A549 (cell line): Measurements from ENCODE around the gene AXL. TPM values are rescaled to one million over a fixed set of nuclear protein-coding genes. Genes with fewer than 3 reads are reported as not detected.

ENCODE experiments used
- ATAC-seq, 2 experiments: fragments of 200-7000 bp in 1 of 2; fragments of >200 bp in 1 of 2; cut with Nextera tagmentation in 1 of 2; cut with Tn5 transposase in 1 of 2; 3 replicates each; pipeline versions ENCODE4 v1.8.0 to v1.9.1; 2018 to 2020; ENCODE audit warnings: mild to moderate bottlenecking in 1 of 2, moderate library complexity in 1 of 2
- CTCF ChIA-PET: fragments of 300-600 bp; sonication (Branson Sonifier 250); formaldehyde crosslinking; extraction: SDS; loops from one replicate; lab custom pipeline; 2021; ENCODE audit warnings: antibody characterized with exemption, inconsistent platforms; lab: Yijun Ruan, JAX
- POLR2A ChIA-PET: fragments of 350-600 bp; formaldehyde crosslinking; extraction: SDS; loops from one replicate; lab custom pipeline; 2021; ENCODE audit warnings: antibody characterized with exemption, inconsistent platforms; lab: Yijun Ruan, JAX
- DNase-seq, 2 experiments: peaks; one replicate each; pipeline versions ENCODE4 v3.0.0 to v3.0.0-alpha.2; 2011 to 2016; ENCODE audit warnings: low read depth in 1 of 2, low spot score in 1 of 2
- FAIRE-seq: peaks from 2 replicates; lab custom pipeline; 2011; peaks lifted over from hg19 to GRCh38; lab: Jason Lieb, UNC
- H3K27ac ChIP-seq, 2 experiments: fragments of >200 bp; sonication (Bioruptor Twin); formaldehyde crosslinking; 3 replicates each; pipeline ENCODE4 v1.5.1; 2016 to 2017
- H3K4me1 ChIP-seq: fragments of >200 bp; sonication (Bioruptor Twin); formaldehyde crosslinking; 3 replicates; pipeline ENCODE4 v1.6.1; 2016
- H3K4me2 ChIP-seq: fragments of >200 bp; sonication (Bioruptor Twin); formaldehyde crosslinking; 3 replicates; pipeline ENCODE4 v1.6.1; 2016
- H3K4me3 ChIP-seq: fragments of >200 bp; sonication (Bioruptor Twin); formaldehyde crosslinking; 3 replicates; pipeline ENCODE4 v1.5.1; 2016
- H3K9me3 ChIP-seq: fragments of >200 bp; sonication (Bioruptor Twin); formaldehyde crosslinking; 3 replicates; pipeline ENCODE4 v1.6.1; 2016
- CBX2 ChIP-seq: fragments of 200-600 bp; sonication (generic); IDR thresholded peaks from 2 replicates; pipeline ENCODE4 v1.6.1; 2016; ENCODE audit warnings: low read depth, mild to moderate bottlenecking, borderline replicate concordance
- CEBPB ChIP-seq, 2 experiments: fragments of >200 bp in 1 of 2; sonication (Bioruptor Twin) in 1 of 2; formaldehyde crosslinking in 1 of 2; IDR thresholded peaks; 2 replicates each; pipeline ENCODE4 v1.6.1; 2012 to 2016
- CHD2 ChIP-seq: fragments of 150-350 bp; IDR thresholded peaks from 2 replicates; pipeline ENCODE4 v1.6.1; 2014; ENCODE audit warnings: low read length; ENCODE audit not compliant: partially characterized antibody
- FOSL2 ChIP-seq, 2 experiments: fragments of 450-650 bp in 1 of 2; fragments of >200 bp in 1 of 2; sonication (Bioruptor Twin) in 1 of 2; formaldehyde crosslinking; IDR thresholded peaks; 2 replicates each; pipeline versions ENCODE4 v1.5.0 to v1.6.1; 2016 to 2020; ENCODE audit warnings: mild to moderate bottlenecking in 1 of 2, moderate library complexity in 1 of 2
- FOXS1 ChIP-seq: fragments of 250-450 bp; sonication (Bioruptor Pico); IDR thresholded peaks from 2 replicates; pipeline ENCODE4 v1.5.0; 2020; ENCODE audit warnings: mild to moderate bottlenecking, moderate library complexity
- HES2 ChIP-seq: fragments of >200 bp; sonication (Bioruptor Twin); formaldehyde crosslinking; IDR thresholded peaks from 2 replicates; pipeline ENCODE4 v1.6.1; 2016
- HOXA7 ChIP-seq: fragments of 250-450 bp; sonication (Bioruptor Pico); IDR thresholded peaks from 2 replicates; pipeline ENCODE4 v1.5.0; 2020; ENCODE audit warnings: mild to moderate bottlenecking, moderate library complexity
- JUN ChIP-seq, 2 experiments: fragments of >200 bp; sonication (Bioruptor Twin); formaldehyde crosslinking; IDR thresholded peaks; 2 replicates in 1 of 2; 3 replicates in 1 of 2; pipeline ENCODE4 v1.6.1; 2016 to 2017
- JUNB ChIP-seq: fragments of >200 bp; sonication (Bioruptor Twin); formaldehyde crosslinking; IDR thresholded peaks from 2 replicates; pipeline ENCODE4 v1.6.1; 2016
- KDM5A ChIP-seq: fragments of 200-600 bp; sonication (generic); IDR thresholded peaks from 2 replicates; pipeline ENCODE4 v1.6.1; 2016; ENCODE audit warnings: antibody characterized with exemption, mild to moderate bottlenecking
- MAFK ChIP-seq: fragments of 450-650 bp; IDR thresholded peaks from 2 replicates; pipeline ENCODE4 v1.6.1; 2014; ENCODE audit not compliant: partially characterized antibody
- MAX ChIP-seq: IDR thresholded peaks from 2 replicates; pipeline ENCODE4 v1.6.1; 2012
- MAZ ChIP-seq: fragments of 150-350 bp; IDR thresholded peaks from 2 replicates; pipeline ENCODE4 v1.6.1; 2014; ENCODE audit warnings: antibody characterized with exemption, low read depth, low read length, borderline replicate concordance
- NFE2L2 ChIP-seq: fragments of 150-350 bp; conservative IDR thresholded peaks from 2 replicates; pipeline ENCODE4 v1.6.1; 2014; ENCODE audit warnings: low read length
- NPAS2 ChIP-seq: fragments of 250-450 bp; sonication (Bioruptor Pico); IDR thresholded peaks from 2 replicates; pipeline ENCODE4 v1.8.0; 2022; ENCODE audit warnings: mild to moderate bottlenecking, moderate library complexity, borderline replicate concordance
- PBX3 ChIP-seq: IDR thresholded peaks from 2 replicates; pipeline ENCODE4 v1.6.1; 2012
- TFCP2L1 ChIP-seq: fragments of 250-450 bp; sonication (Bioruptor Pico); IDR thresholded peaks from 2 replicates; pipeline ENCODE4 v1.5.0; 2021; ENCODE audit warnings: mild to moderate bottlenecking
- USF2 ChIP-seq: fragments of 450-650 bp; IDR thresholded peaks from 2 replicates; pipeline ENCODE4 v1.6.1; 2014; ENCODE audit warnings: antibody characterized with exemption
- ZC3H11A ChIP-seq: fragments of 450-650 bp; IDR thresholded peaks from 2 replicates; pipeline ENCODE4 v1.6.1; 2014; ENCODE audit warnings: antibody characterized with exemption, mild to moderate bottlenecking
- WGBS: methylation state at CpG from one replicate; pipeline ENCODE4 v1.1.6; 2017; ENCODE audit errors: missing lambda C conversion rate; 5-methylcytosine and 5-hydroxymethylcytosine counted together
- polyA plus RNA-seq, 4 experiments: library from polyadenylated mRNA; depleted of rRNA in 3 of 4; stranded (reverse); fragments of >200 nt; fragmentation: RNase III in 1 of 4; extraction: RNeasy Plus Mini Kit Qiagen cat#74134 plus additional on column Dnase treatment in 1 of 4; gene quantifications; 2 replicates in 3 of 4; 3 replicates in 1 of 4; pipeline ENCODE4 v1.2.3, GENCODE V29; 2011 to 2017

Gene AXL
- polyA plus RNA-seq, 2 of the 4 experiments (the other 2 are of a cell fraction): 45.4 to 60.1 TPM

- H3K4me3 ChIP-seq: no peak overlapping the region
- CTCF ChIA-PET: interaction anchor here (1.4 to 29.1 kb wide), 5 partner anchors 6 to 90 kb away, joined by 4 to 598 read pairs (median 280); partner anchors contain the start of gene CCDC97
- ATAC-seq (no peak), FAIRE-seq (no peak), DNase-seq (no peak)
- no peaks in the 10 kb centered on the region for H3K9me3 ChIP-seq
- no peak overlapping the region for H3K4me2 ChIP-seq
- 91% methylated on average over 2 of the region's 2 CpGs for WGBS
- no peaks in the 10 kb centered on the region for H3K4me1 ChIP-seq
- no peak for TF ChIP-seq CBX2
- TF ChIP-seq CHD2: no peak
- 0 out of 5 replicates have a peak, but pooled peaks of 1 of the 2 experiments have one; percentile 6 for TF ChIP-seq JUN (IDR thresholded peaks at IDR 0.05)
- TF ChIP-seq JUNB: no peak
- POLR2A ChIA-PET: no interaction called here
- no peak overlapping the region for H3K27ac ChIP-seq
These were observed 77.4 kb downstream of the AXL start for GRCh38 chr19:41296433-41296871.

GRCh38 chr19:41297628-41298347 lies 78.8 kb downstream of the AXL start:
- Histone ChIP-seq H3K9me3 (no peaks in the 10 kb centered on the region), H3K4me2 (no peak overlapping the region), H3K4me1 (no peaks in the 10 kb centered on the region), H3K27ac (no peak overlapping the region), H3K4me3 (no peak overlapping the region)
- FAIRE-seq (peak; percentile 68), ATAC-seq (no peak; a peak in 2 of 6 replicates), DNase-seq (no peak)
- ChIA-PET POLR2A (interaction anchor here (0.5 to 1.1 kb wide), 4 partner anchors 12 to 72 kb away, joined by 3 read pairs; partner anchors contain the start of gene HNRNPUL1), CTCF (interaction anchor here (0.8 to 29.1 kb wide), 12 partner anchors 5 to 91 kb away, joined by 3 to 598 read pairs (median 12); partner anchors contain the start of genes CCDC97 and HNRNPUL1)
- TF ChIP-seq USF2 (0 out of 2 replicates have a peak, but pooled peaks have one; percentile 2), MAZ (no peak), MAX (no peak), FOXS1 (CRISPR knock-in tag) (no peak)
- 88% methylated on average over 7 of the region's 7 CpGs for WGBS

GRCh38 chr19:41298348-41298964 lies 79.4 kb downstream of the AXL start:
- WGBS: 86% methylated on average over 4 of the region's 4 CpGs
- no peak for FAIRE-seq
- H3K4me1 ChIP-seq: no peaks in the 10 kb centered on the region
- peak; percentile 28 to 54; a peak in 4 of 6 replicates for ATAC-seq
- no peak for DNase-seq
- no peak overlapping the region for H3K27ac ChIP-seq
- TF ChIP-seq NFE2L2 (no peak), NPAS2 (CRISPR knock-in tag) (no peak), ZC3H11A (no peak), CHD2 (no peak), KDM5A (no peak), CEBPB (IDR thresholded peaks at IDR 0.05) (no peak), HOXA7 (no peak), MAFK (peak; percentile 11)
- ChIA-PET CTCF (interaction anchor here (0.6 to 29.1 kb wide), 12 partner anchors 4 to 364 kb away, joined by 3 to 598 read pairs (median 12); partner anchors contain the start of genes CCDC97 and HNRNPUL1), POLR2A (interaction anchor here (0.5 to 1.1 kb wide), 3 partner anchors 13 to 36 kb away, joined by 3 read pairs; partner anchors contain the start of gene HNRNPUL1)
- no peak overlapping the region for H3K4me2 ChIP-seq
- H3K4me3 ChIP-seq: no peak overlapping the region
- no peaks in the 10 kb centered on the region for H3K9me3 ChIP-seq

GRCh38 chr19:41299046-41299754 lies 80.2 kb downstream of the AXL start:
- CTCF ChIA-PET: interaction anchor here (0.6 to 29.1 kb wide), 11 partner anchors 3 to 365 kb away, joined by 3 to 598 read pairs (median 14); partner anchors contain the start of genes CCDC97 and HNRNPUL1
- no peak for ATAC-seq
- Histone ChIP-seq H3K4me3 (no peak overlapping the region), H3K27ac (no peak overlapping the region), H3K9me3 (no peaks in the 10 kb centered on the region)
- FAIRE-seq: peak; percentile 83
- 93% methylated on average over 10 of the region's 10 CpGs for WGBS
- no peak for TF ChIP-seq HES2
- TF ChIP-seq PBX3: no peak
- TF ChIP-seq CHD2: no peak
- TF ChIP-seq FOSL2 (IDR thresholded peaks at IDR 0.05): no peak
- TF ChIP-seq FOSL2 (CRISPR knock-in tag; IDR thresholded peaks at IDR 0.05): no peak
- TF ChIP-seq TFCP2L1: no peak
- no peak for TF ChIP-seq NFE2L2
- TF ChIP-seq, all 56 proteins: peak for 0
- POLR2A ChIA-PET: interaction anchor here (1.1 kb wide), 1 partner anchor 35 kb away, joined by 3 read pairs; the partner anchor contains the start of gene HNRNPUL1
- DNase-seq: no peak
- Histone ChIP-seq H3K4me2 (no peak overlapping the region), H3K4me1 (no peaks in the 10 kb centered on the region)
